ENCODE results near the gene CDKN2B-AS1.

Gene CDKN2B-AS1

GRCh38 chr9:22039258-22039657 is 44.7 kb downstream of the CDKN2B-AS1 start:
- Mint-ChIP-seq H3K4me3 (no peak overlapping the region), H3K9me3 (ENCODE audit: low read depth) (no peaks in the 10 kb centered on the region), H3K36me3 (no peaks in the 10 kb centered on the region), H3K27me3 (no peaks in the 10 kb centered on the region), H3K27ac (no peak overlapping the region), H3K4me1 (ENCODE audit: low read depth) (peaks cover 24% of the 10 kb centered on the region)

GRCh38 chr9:22040760-22041159 is 46.2 kb downstream of the CDKN2B-AS1 start:
- H3K36me3 Mint-ChIP-seq, result no peaks in the 10 kb centered on the region
- no peak overlapping the region for H3K27ac Mint-ChIP-seq
- no peaks in the 10 kb centered on the region for H3K27me3 Mint-ChIP-seq
- no peak overlapping the region for H3K4me3 Mint-ChIP-seq
- no peaks in the 10 kb centered on the region for H3K9me3 Mint-ChIP-seq (ENCODE audit: low read depth)
- peaks cover 33% of the 10 kb centered on the region for H3K4me1 Mint-ChIP-seq (ENCODE audit: low read depth)

- no peaks in the 10 kb centered on the region for H3K36me3 Mint-ChIP-seq
- no peaks in the 10 kb centered on the region for H3K27me3 Mint-ChIP-seq
- H3K9me3 Mint-ChIP-seq (ENCODE audit: low read depth), result no peaks in the 10 kb centered on the region
- no peak overlapping the region for H3K27ac Mint-ChIP-seq
- no peak overlapping the region for H3K4me3 Mint-ChIP-seq
- peaks cover 35% of the 10 kb centered on the region for H3K4me1 Mint-ChIP-seq (ENCODE audit: low read depth)
These were observed 46.8 kb downstream of the CDKN2B-AS1 start for GRCh38 chr9:22041344-22041743.

- H3K27me3 Mint-ChIP-seq, result no peaks in the 10 kb centered on the region
- no peaks in the 10 kb centered on the region for H3K9me3 Mint-ChIP-seq (ENCODE audit: low read depth)
- no peak overlapping the region for H3K4me3 Mint-ChIP-seq
- H3K4me1 Mint-ChIP-seq (ENCODE audit: low read depth), result peaks cover 39% of the 10 kb centered on the region
- H3K36me3 Mint-ChIP-seq, result no peaks in the 10 kb centered on the region
- no peak overlapping the region for H3K27ac Mint-ChIP-seq
These were observed 47.2 kb downstream of the CDKN2B-AS1 start for GRCh38 chr9:22041775-22042174.

GRCh38 chr9:22043928-22044327 is 49.3 kb downstream of the CDKN2B-AS1 start:
- H3K4me1 Mint-ChIP-seq (ENCODE audit: low read depth), result peaks cover 43% of the 10 kb centered on the region
- no peaks in the 10 kb centered on the region for H3K9me3 Mint-ChIP-seq (ENCODE audit: low read depth)
- H3K4me3 Mint-ChIP-seq, result no peak overlapping the region
- no peak overlapping the region for H3K27ac Mint-ChIP-seq
- H3K36me3 Mint-ChIP-seq, result no peaks in the 10 kb centered on the region
- no peaks in the 10 kb centered on the region for H3K27me3 Mint-ChIP-seq

GRCh38 chr9:22044583-22044982 is 50.0 kb downstream of the CDKN2B-AS1 start:
- H3K9me3 Mint-ChIP-seq (ENCODE audit: low read depth), result no peaks in the 10 kb centered on the region
- H3K27me3 Mint-ChIP-seq, result no peaks in the 10 kb centered on the region
- H3K36me3 Mint-ChIP-seq, result no peaks in the 10 kb centered on the region
- H3K4me3 Mint-ChIP-seq, result no peak overlapping the region
- H3K27ac Mint-ChIP-seq, result no peak overlapping the region
- H3K4me1 Mint-ChIP-seq (ENCODE audit: low read depth), result peaks cover 46% of the 10 kb centered on the region

- Mint-ChIP-seq H3K4me1 (ENCODE audit: low read depth) (peaks cover 48% of the 10 kb centered on the region), H3K4me3 (no peak overlapping the region), H3K36me3 (no peaks in the 10 kb centered on the region), H3K27ac (no peak overlapping the region), H3K9me3 (ENCODE audit: low read depth) (no peaks in the 10 kb centered on the region), H3K27me3 (no peaks in the 10 kb centered on the region)
These were observed 50.8 kb downstream of the CDKN2B-AS1 start for GRCh38 chr9:22045423-22045822.

GRCh38 chr9:22046243-22046885 is 51.8 kb downstream of the CDKN2B-AS1 start:
- H3K27me3 Mint-ChIP-seq, result no peaks in the 10 kb centered on the region
- H3K36me3 Mint-ChIP-seq, result no peaks in the 10 kb centered on the region
- no peak overlapping the region for H3K4me3 Mint-ChIP-seq
- H3K27ac Mint-ChIP-seq, result no peak overlapping the region
- H3K9me3 Mint-ChIP-seq (ENCODE audit: low read depth), result no peaks in the 10 kb centered on the region
- peaks cover 47% of the 10 kb centered on the region for H3K4me1 Mint-ChIP-seq (ENCODE audit: low read depth)

GRCh38 chr9:22047596-22047995 is 53.0 kb downstream of the CDKN2B-AS1 start:
- Mint-ChIP-seq H3K9me3 (ENCODE audit: low read depth) (no peaks in the 10 kb centered on the region), H3K27me3 (no peaks in the 10 kb centered on the region), H3K4me3 (no peak overlapping the region), H3K4me1 (ENCODE audit: low read depth) (peaks cover 57% of the 10 kb centered on the region), H3K36me3 (no peaks in the 10 kb centered on the region), H3K27ac (no peak overlapping the region)

GRCh38 chr9:22049411-22049810 is 54.8 kb downstream of the CDKN2B-AS1 start:
- H3K4me1 Mint-ChIP-seq (ENCODE audit: low read depth), result peaks cover 72% of the 10 kb centered on the region
- no peak overlapping the region for H3K4me3 Mint-ChIP-seq
- H3K36me3 Mint-ChIP-seq, result no peaks in the 10 kb centered on the region
- H3K9me3 Mint-ChIP-seq (ENCODE audit: low read depth), result no peaks in the 10 kb centered on the region
- no peak overlapping the region for H3K27ac Mint-ChIP-seq
- H3K27me3 Mint-ChIP-seq, result no peaks in the 10 kb centered on the region

GRCh38 chr9:22050924-22051323 is 56.3 kb downstream of the CDKN2B-AS1 start:
- Mint-ChIP-seq H3K36me3 (no peaks in the 10 kb centered on the region), H3K9me3 (ENCODE audit: low read depth) (no peaks in the 10 kb centered on the region), H3K4me3 (peak overlapping the region; percentile 61), H3K27ac (peak overlapping the region; percentile 51), H3K27me3 (no peaks in the 10 kb centered on the region), H3K4me1 (ENCODE audit: low read depth) (peaks cover 60% of the 10 kb centered on the region)

GRCh38 chr9:22052376-22052945 is 57.9 kb downstream of the CDKN2B-AS1 start:
- peak overlapping the region; percentile 54 for H3K4me3 Mint-ChIP-seq
- peak overlapping the region; percentile 78 for H3K27ac Mint-ChIP-seq
- H3K36me3 Mint-ChIP-seq, result no peaks in the 10 kb centered on the region
- H3K9me3 Mint-ChIP-seq (ENCODE audit: low read depth), result no peaks in the 10 kb centered on the region
- H3K27me3 Mint-ChIP-seq, result no peaks in the 10 kb centered on the region
- peaks cover 47% of the 10 kb centered on the region for H3K4me1 Mint-ChIP-seq (ENCODE audit: low read depth)

GRCh38 chr9:22053178-22053577 is 58.6 kb downstream of the CDKN2B-AS1 start:
- Mint-ChIP-seq H3K27me3 (no peaks in the 10 kb centered on the region), H3K4me3 (peak overlapping the region; percentile 54), H3K27ac (peak overlapping the region; percentile 78), H3K36me3 (peaks cover 1% of the 10 kb centered on the region), H3K9me3 (ENCODE audit: low read depth) (no peaks in the 10 kb centered on the region), H3K4me1 (ENCODE audit: low read depth) (peaks cover 47% of the 10 kb centered on the region)

- Mint-ChIP-seq H3K27me3 (no peaks in the 10 kb centered on the region), H3K4me3 (no peak overlapping the region), H3K9me3 (ENCODE audit: low read depth) (no peaks in the 10 kb centered on the region), H3K4me1 (ENCODE audit: low read depth) (peaks cover 44% of the 10 kb centered on the region), H3K27ac (no peak overlapping the region), H3K36me3 (peaks cover 2% of the 10 kb centered on the region)
These were observed 59.5 kb downstream of the CDKN2B-AS1 start for GRCh38 chr9:22054076-22054475.

GRCh38 chr9:22054529-22054928 is 59.9 kb downstream of the CDKN2B-AS1 start:
- no peak overlapping the region for H3K27ac Mint-ChIP-seq
- peaks cover 41% of the 10 kb centered on the region for H3K4me1 Mint-ChIP-seq (ENCODE audit: low read depth)
- peaks cover 2% of the 10 kb centered on the region for H3K36me3 Mint-ChIP-seq
- H3K9me3 Mint-ChIP-seq (ENCODE audit: low read depth), result no peaks in the 10 kb centered on the region
- H3K4me3 Mint-ChIP-seq, result no peak overlapping the region
- no peaks in the 10 kb centered on the region for H3K27me3 Mint-ChIP-seq

GRCh38 chr9:22055090-22055489 is 60.5 kb downstream of the CDKN2B-AS1 start:
- Mint-ChIP-seq H3K27ac (no peak overlapping the region), H3K27me3 (no peaks in the 10 kb centered on the region), H3K4me3 (no peak overlapping the region), H3K9me3 (ENCODE audit: low read depth) (no peaks in the 10 kb centered on the region), H3K4me1 (ENCODE audit: low read depth) (peaks cover 40% of the 10 kb centered on the region), H3K36me3 (peaks cover 2% of the 10 kb centered on the region)

Data from activated naive CD8-positive, alpha-beta T cell (primary cell).